Neural cell (in vitro differentiated cells): ENCODE data around the gene SRRM2. TPM values are rescaled to one million over a fixed set of nuclear protein-coding genes. Genes with fewer than 3 reads are reported as not detected.

ENCODE experiments used
- H2AFZ ChIP-seq: fragments of 200-600, 300-800 bp; sonication (generic), shearing (Covaris generic); 2 replicates; pipeline ENCODE4 v1.6.0; 2014; ENCODE audit warnings: low read depth, mild to moderate bottlenecking, antibody characterized with exemption, low read length, moderate library complexity
- H3F3A ChIP-seq: fragments of 200-600 bp; shearing (Covaris generic); 2 replicates; pipeline ENCODE4 v1.6.1; 2016; ENCODE audit warnings: mild to moderate bottlenecking, moderate library complexity, mixed read lengths, antibody characterized with exemption, low read length; ENCODE audit not compliant: insufficient read depth, poor library complexity, severe bottlenecking
- H3K27ac ChIP-seq: fragments of 200-600, 300-800 bp; sonication (generic), shearing (Covaris generic); 2 replicates; pipeline ENCODE4 v1.5.1; 2014; ENCODE audit warnings: mild to moderate bottlenecking, low read length, moderate library complexity
- H3K27me3 ChIP-seq: fragments of 300-800, 200-600 bp; sonication (generic), shearing (Covaris generic); 2 replicates; pipeline ENCODE4 v1.6.0; 2014; ENCODE audit warnings: mild to moderate bottlenecking, low read depth, low read length, moderate library complexity; ENCODE audit not compliant: insufficient read depth
- H3K36me3 ChIP-seq: fragments of 300-800, 200-600 bp; sonication (generic), shearing (Covaris generic); 2 replicates; pipeline ENCODE4 v1.5.1; 2014; ENCODE audit warnings: mild to moderate bottlenecking, antibody characterized with exemption, low read length, moderate library complexity; ENCODE audit not compliant: insufficient read depth
- H3K4me2 ChIP-seq: fragments of 300-800, 200-600 bp; sonication (generic), shearing (Covaris generic); 2 replicates; pipeline ENCODE4 v1.6.0; 2014; ENCODE audit warnings: mild to moderate bottlenecking, low read length
- H3K4me3 ChIP-seq: fragments of 300-800, 200-600 bp; sonication (generic), shearing (Covaris generic); 2 replicates; pipeline ENCODE4 v1.5.1; 2014; ENCODE audit warnings: mild to moderate bottlenecking, low read length, moderate library complexity
- H3K79me2 ChIP-seq: fragments of 200-600 bp; shearing (Covaris generic); replicated peaks from 2 replicates; pipeline ENCODE4 v1.6.0; 2014; ENCODE audit warnings: mild to moderate bottlenecking, low read length, moderate library complexity; ENCODE audit not compliant: insufficient read depth
- H3K9ac ChIP-seq: fragments of 300-800, 200-600 bp; sonication (generic), shearing (Covaris generic); 2 replicates; pipeline ENCODE4 v1.6.1; 2016; ENCODE audit warnings: mild to moderate bottlenecking, low read length, mixed read lengths
- H3K9me2 ChIP-seq: fragments of 200-600 bp; shearing (Covaris generic); 2 replicates; pipeline ENCODE4 v1.6.1; 2016; ENCODE audit warnings: mild to moderate bottlenecking, low read length, mixed read lengths; ENCODE audit not compliant: insufficient read depth
- H3K9me3 ChIP-seq: fragments of 200-600, 300-800 bp; sonication (generic), shearing (Covaris generic); 2 replicates; pipeline ENCODE4 v1.6.1; 2016; ENCODE audit warnings: mild to moderate bottlenecking, mixed run types, low read length, moderate library complexity, mixed read lengths
- H4K20me1 ChIP-seq: fragments of 200-600 bp; shearing (Covaris generic); 2 replicates; pipeline ENCODE4 v1.6.1; 2016; ENCODE audit warnings: mild to moderate bottlenecking, mixed run types; ENCODE audit not compliant: insufficient read depth
- CTCF ChIP-seq: fragments of 450-650 bp; IDR thresholded peaks from 2 replicates; pipeline ENCODE4 v1.5.1; 2014; ENCODE audit warnings: antibody characterized with exemption, mild to moderate bottlenecking, moderate library complexity; ENCODE audit not compliant: poor library complexity, severe bottlenecking
- EP300 ChIP-seq: fragments of 450-650 bp; conservative IDR thresholded peaks from 2 replicates; pipeline ENCODE4 v1.6.1; 2014; ENCODE audit warnings: antibody characterized with exemption, mild to moderate bottlenecking, moderate library complexity; ENCODE audit not compliant: poor library complexity, severe bottlenecking
- EZH2 ChIP-seq: fragments of 200-600, 300-800 bp; shearing (Covaris generic), sonication (generic); IDR thresholded peaks from 2 replicates; pipeline ENCODE4 v1.6.1; 2014; ENCODE audit warnings: antibody characterized with exemption, low read length, borderline replicate concordance, mild to moderate bottlenecking; ENCODE audit not compliant: insufficient read depth, poor library complexity, severe bottlenecking
- MXI1 ChIP-seq: fragments of 450-650 bp; conservative IDR thresholded peaks from 2 replicates; pipeline ENCODE4 v1.6.1; 2014; ENCODE audit warnings: antibody characterized with exemption, mild to moderate bottlenecking; ENCODE audit not compliant: poor library complexity, severe bottlenecking
- POLR2AphosphoS5 ChIP-seq: IDR thresholded peaks from 2 replicates; pipeline ENCODE4 v1.6.1; 2012
- RAD21 ChIP-seq: fragments of 450-650 bp; conservative IDR thresholded peaks from 2 replicates; pipeline ENCODE4 v1.6.1; 2014; ENCODE audit warnings: antibody characterized with exemption, mild to moderate bottlenecking, moderate library complexity
- REST ChIP-seq: IDR thresholded peaks from 2 replicates; pipeline ENCODE4 v1.6.1; 2012; ENCODE audit warnings: borderline replicate concordance
- TAF1 ChIP-seq: IDR thresholded peaks from 2 replicates; pipeline ENCODE4 v1.6.1; 2012; ENCODE audit warnings: low read depth
- polyA plus RNA-seq: library from polyadenylated mRNA; depleted of rRNA; stranded (reverse); fragments of >200 nt; gene quantifications from 2 replicates; pipeline ENCODE4 v1.2.3, GENCODE V29; 2014

SRRM2 gene
- polyA plus RNA-seq, 1 donor from 2014 or later, result 40.0 TPM

GRCh38 chr16:2779151-2779920, 26.9 kb downstream of the SRRM2 start:
- Histone ChIP-seq H3K9ac (no peak overlapping the region), H2AFZ (no peak overlapping the region), H3K9me2 (no peaks in the 10 kb centered on the region), H3K36me3 (no peaks in the 10 kb centered on the region), H3K9me3 (no peaks in the 10 kb centered on the region), H3K27ac (no peak overlapping the region), H3K79me2 (peaks cover 37% of the 10 kb centered on the region), H3F3A (no peaks in the 10 kb centered on the region), H4K20me1 (no peaks in the 10 kb centered on the region), H3K4me3 (no peak overlapping the region), H3K27me3 (no peaks in the 10 kb centered on the region), H3K4me2 (no peak overlapping the region)
- TF ChIP-seq MXI1 (no peak), POLR2AphosphoS5 (no peak), TAF1 (no peak), RAD21 (no peak), EP300 (no peak), EZH2 (no peak), REST (no peak), CTCF (no peak)

- TF ChIP-seq TAF1 (no peak), EP300 (no peak)
- Histone ChIP-seq H2AFZ (no peak overlapping the region), H3K9ac (no peak overlapping the region), H3K9me2 (no peaks in the 10 kb centered on the region), H3K9me3 (no peaks in the 10 kb centered on the region), H3K27ac (no peak overlapping the region), H3K79me2 (peaks cover 31% of the 10 kb centered on the region), H3F3A (no peaks in the 10 kb centered on the region), H3K4me2 (no peak overlapping the region), H3K36me3 (no peaks in the 10 kb centered on the region), H3K4me3 (no peak overlapping the region), H3K27me3 (no peaks in the 10 kb centered on the region), H4K20me1 (no peaks in the 10 kb centered on the region)
These were observed 27.8 kb downstream of the SRRM2 start for GRCh38 chr16:2779978-2780898.
